ENCODE measurements around the gene CXXC4. TPM values are rescaled to one million over a fixed set of nuclear protein-coding genes. Genes with fewer than 3 reads are reported as not detected.
A peak's percentile ranks its signal among the peaks of the same experiment; 100 is the strongest.

Gene CXXC4
- total RNA-seq, 1 experiment from 2014 or later, result 0.59 TPM

GRCh38 chr4:104457308-104457981 lies 37.2 kb downstream of the CXXC4 start:
- Histone ChIP-seq H3K36me3 (ENCODE audit: control insufficient read depth, insufficient read depth, low read length) (no peaks in the 10 kb centered on the region), H3K9me3 (ENCODE audit: control insufficient read depth, insufficient read depth, low read depth, low read length) (no peaks in the 10 kb centered on the region), H3K4me3 (ENCODE audit: low read depth in 2 of 2, low read length in 2 of 2) (no peak overlapping the region), H3K27me3 (ENCODE audit: control insufficient read depth, insufficient read depth, low read length) (no peaks in the 10 kb centered on the region), H3K27ac (ENCODE audit: low read length) (no peak overlapping the region), H3K4me1 (ENCODE audit: control insufficient read depth, insufficient read depth, low read length) (no peaks in the 10 kb centered on the region)
- CTCF ChIA-PET, result no interaction called here
- DNase-seq (ENCODE audit: low read depth, low spot score) (no peak), ATAC-seq (no peak)
- TF ChIP-seq TCF7L2 (IDR thresholded peaks at IDR 0.05; ENCODE audit: low read depth, low read length) (no peak), REST (IDR thresholded peaks at IDR 0.05; ENCODE audit: insufficient read depth in 1 of 2, low read depth in 2 of 2, low read length in 1 of 2) (no peak), SIN3A (IDR thresholded peaks at IDR 0.05; ENCODE audit: borderline replicate concordance, insufficient read depth, low read depth, low read length) (no peak), POLR2AphosphoS5 (IDR thresholded peaks at IDR 0.05; ENCODE audit: low read depth, low read length) (no peak)
- TF ChIP-seq, protein P1, sequence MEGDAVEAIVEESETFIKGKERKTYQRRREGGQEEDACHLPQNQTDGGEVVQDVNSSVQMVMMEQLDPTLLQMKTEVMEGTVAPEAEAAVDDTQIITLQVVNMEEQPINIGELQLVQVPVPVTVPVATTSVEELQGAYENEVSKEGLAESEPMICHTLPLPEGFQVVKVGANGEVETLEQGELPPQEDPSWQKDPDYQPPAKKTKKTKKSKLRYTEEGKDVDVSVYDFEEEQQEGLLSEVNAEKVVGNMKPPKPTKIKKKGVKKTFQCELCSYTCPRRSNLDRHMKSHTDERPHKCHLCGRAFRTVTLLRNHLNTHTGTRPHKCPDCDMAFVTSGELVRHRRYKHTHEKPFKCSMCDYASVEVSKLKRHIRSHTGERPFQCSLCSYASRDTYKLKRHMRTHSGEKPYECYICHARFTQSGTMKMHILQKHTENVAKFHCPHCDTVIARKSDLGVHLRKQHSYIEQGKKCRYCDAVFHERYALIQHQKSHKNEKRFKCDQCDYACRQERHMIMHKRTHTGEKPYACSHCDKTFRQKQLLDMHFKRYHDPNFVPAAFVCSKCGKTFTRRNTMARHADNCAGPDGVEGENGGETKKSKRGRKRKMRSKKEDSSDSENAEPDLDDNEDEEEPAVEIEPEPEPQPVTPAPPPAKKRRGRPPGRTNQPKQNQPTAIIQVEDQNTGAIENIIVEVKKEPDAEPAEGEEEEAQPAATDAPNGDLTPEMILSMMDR (IDR thresholded peaks at IDR 0.05), result no peak
- in situ Hi-C loops (cut with HindIII; ENCODE audit: low pct_unique_long_range_greater_than_20kb, low sequenced_read_pairs), result no loop called here
- intact Hi-C loops (cut with micrococcal nuclease; ENCODE audit: unreplicated experiment), result no loop called here
- no TSS peak for BruUV-seq (replicated peaks)
- POLR2A ChIA-PET, result no interaction called here

DNA sequence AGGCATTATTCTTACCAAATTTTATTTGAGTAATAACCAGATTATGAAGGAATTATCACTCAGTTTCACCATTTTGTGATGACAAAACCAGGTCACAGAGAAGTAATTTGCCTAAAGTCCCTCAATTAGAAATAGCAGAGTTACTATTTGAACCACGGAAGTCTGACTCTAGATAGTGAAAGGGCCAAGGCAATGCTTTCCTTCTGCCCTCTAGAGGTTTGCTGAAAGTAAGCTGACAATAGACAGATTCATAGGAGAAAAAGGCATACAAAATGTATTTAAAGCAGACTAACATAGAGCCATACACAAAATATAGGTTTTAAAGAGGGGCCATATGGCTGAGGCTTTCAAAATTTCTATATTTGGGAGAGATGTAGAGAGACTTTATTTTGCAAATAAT lies 43.1 kb downstream of the CXXC4 start:
- Histone ChIP-seq H3K9me3 (ENCODE audit: control insufficient read depth, insufficient read depth, low read depth, low read length) (no peaks in the 10 kb centered on the region), H3K36me3 (ENCODE audit: control insufficient read depth, insufficient read depth, low read length) (no peaks in the 10 kb centered on the region), H3K4me3 (ENCODE audit: low read depth in 2 of 2, low read length in 2 of 2) (no peak overlapping the region), H3K27me3 (ENCODE audit: control insufficient read depth, insufficient read depth, low read length) (no peaks in the 10 kb centered on the region), H3K27ac (ENCODE audit: low read length) (no peak overlapping the region), H3K4me1 (ENCODE audit: control insufficient read depth, insufficient read depth, low read length) (no peaks in the 10 kb centered on the region)
- TF ChIP-seq REST (IDR thresholded peaks at IDR 0.05; ENCODE audit: insufficient read depth in 1 of 2, low read depth in 2 of 2, low read length in 1 of 2), result no peak
- TF ChIP-seq, protein P1 (IDR thresholded peaks at IDR 0.05), result peak; percentile 36; the same call in 1 of the 2 replicates
- no peak for TF ChIP-seq POLR2AphosphoS5 (IDR thresholded peaks at IDR 0.05; ENCODE audit: low read depth, low read length)
- BruUV-seq (replicated peaks), result no TSS peak
- intact Hi-C loops (cut with micrococcal nuclease; ENCODE audit: unreplicated experiment) (no loop called here), in situ Hi-C loops (cut with HindIII; ENCODE audit: low pct_unique_long_range_greater_than_20kb, low sequenced_read_pairs) (no loop called here)
- peak; percentile 2 for DNase-seq (ENCODE audit: low read depth, low spot score)
- no peak for ATAC-seq
- POLR2A ChIA-PET, result no interaction called here
- CTCF ChIA-PET, result no interaction called here
